ENCODE data around the gene FANCF.

- TF ChIP-seq CTCF (IDR thresholded peaks at IDR 0.05; ENCODE audit: borderline replicate concordance, extremely low read depth, low read length, poor library complexity, severe bottlenecking) (no peak), EZH2 (IDR thresholded peaks at IDR 0.05; ENCODE audit: borderline replicate concordance, low read depth, low read length, severe bottlenecking) (peak; percentile 66)
Measured at GRCh38 chr11:22666688-22667439, 41.2 kb upstream of the FANCF start.
